ENCODE results near the gene TAGLN. TPM values are rescaled to one million over a fixed set of nuclear protein-coding genes. Genes with fewer than 3 reads are reported as not detected.

Gene TAGLN
- total RNA-seq, 1 donor from 2014 or later = 97.9 TPM

- H3K36me3 Mint-ChIP-seq = peaks cover 22% of the 10 kb centered on the region
- DNase-seq (ENCODE audit: extremely low spot score, unreplicated experiment) = peak; percentile 57
- no peaks in the 10 kb centered on the region for H3K9me3 Mint-ChIP-seq
- no peak overlapping the region for H3K27ac Mint-ChIP-seq
- peaks cover 8% of the 10 kb centered on the region for H3K4me1 Mint-ChIP-seq (ENCODE audit: unreplicated experiment)
- H3K4me3 Mint-ChIP-seq = no peak overlapping the region
- TF ChIP-seq CTCF (conservative IDR thresholded peaks at IDR 0.05) = no peak
- H3K27me3 Mint-ChIP-seq = no peaks in the 10 kb centered on the region
These were observed 10.5 kb upstream of the TAGLN start for GRCh38 chr11:117188620-117189081.

- Mint-ChIP-seq H3K27me3 (no peaks in the 10 kb centered on the region), H3K36me3 (peaks cover 16% of the 10 kb centered on the region), H3K4me1 (ENCODE audit: unreplicated experiment) (peaks cover under 1% of the 10 kb centered on the region), H3K4me3 (no peak overlapping the region), H3K9me3 (no peaks in the 10 kb centered on the region), H3K27ac (no peak overlapping the region)
- no peak for TF ChIP-seq CTCF (conservative IDR thresholded peaks at IDR 0.05)
- DNase-seq (ENCODE audit: extremely low spot score, unreplicated experiment) = peak; percentile 47
These were observed 9.8 kb upstream of the TAGLN start for GRCh38 chr11:117189191-117189940.

- no peak overlapping the region for H3K27ac Mint-ChIP-seq
- H3K9me3 Mint-ChIP-seq = no peaks in the 10 kb centered on the region
- no peak for DNase-seq (ENCODE audit: extremely low spot score, unreplicated experiment)
- no peak overlapping the region for H3K4me3 Mint-ChIP-seq
- H3K27me3 Mint-ChIP-seq = no peaks in the 10 kb centered on the region
- no peaks in the 10 kb centered on the region for H3K4me1 Mint-ChIP-seq (ENCODE audit: unreplicated experiment)
- TF ChIP-seq CTCF (conservative IDR thresholded peaks at IDR 0.05) = no peak
- H3K36me3 Mint-ChIP-seq = peaks cover 17% of the 10 kb centered on the region
These were observed 9.1 kb upstream of the TAGLN start for GRCh38 chr11:117189941-117190544.

- Mint-ChIP-seq H3K27ac (no peak overlapping the region), H3K9me3 (no peaks in the 10 kb centered on the region), H3K4me1 (ENCODE audit: unreplicated experiment) (no peaks in the 10 kb centered on the region)
These were observed 7.3 kb upstream of the TAGLN start for GRCh38 chr11:117191680-117192400.

More at GRCh38 chr11:117191680-117192400, 7.3 kb upstream of the TAGLN start:
- peaks cover 20% of the 10 kb centered on the region for H3K36me3 Mint-ChIP-seq
- H3K27me3 Mint-ChIP-seq = no peaks in the 10 kb centered on the region
- no peak for DNase-seq (ENCODE audit: extremely low spot score, unreplicated experiment)
- no peak overlapping the region for H3K4me3 Mint-ChIP-seq
- no peak for TF ChIP-seq CTCF (conservative IDR thresholded peaks at IDR 0.05)
